Measurements from ENCODE around the gene VPS54.

GRCh38 chr2:64054161-64054915, 35.1 kb upstream of the VPS54 start:
- TF ChIP-seq CTCF (IDR thresholded peaks at IDR 0.05) (no peak), POLR2AphosphoS5 (IDR thresholded peaks at IDR 0.05) (no peak), POLR2A (IDR thresholded peaks at IDR 0.05) (no peak)
